Activated naive CD4-positive, alpha-beta T cell treated with anti-CD3 and anti-CD28 coated beads for 36 hours (primary cell): ENCODE results near the gene TBPL2. TPM values are rescaled to one million over a fixed set of nuclear protein-coding genes. Genes with fewer than 3 reads are reported as not detected.
"Not testable (repeated sequence)": the region's sequence is repeated elsewhere in the genome, so short reads cannot be mapped to it uniquely, and the experiment has no call there.

ENCODE experiments used
- CTCF ChIA-PET: fragments of 350-600 bp; sonication (Branson Sonifier 250); formaldehyde crosslinking; loops from one replicate; lab custom pipeline; 2021; ENCODE audit warnings: antibody characterized with exemption; lab: Charles Lee
- DNase-seq: peaks from one replicate; pipeline ENCODE4 v3.0.0-alpha.2; 2020
- H3K27ac Mint-ChIP-seq: one replicate; pipeline ENCODE4 v1.8.0; 2021; ENCODE audit warnings: mild to moderate bottlenecking, mixed read lengths
- H3K27me3 Mint-ChIP-seq: one replicate; pipeline ENCODE4 v1.8.0; 2021; ENCODE audit warnings: low read depth, mixed read lengths
- H3K36me3 Mint-ChIP-seq: one replicate; pipeline ENCODE4 v1.8.0; 2021; ENCODE audit warnings: low read depth, mixed read lengths
- H3K4me1 Mint-ChIP-seq: one replicate; pipeline ENCODE4 v1.8.0; 2021; ENCODE audit warnings: low read depth, mixed read lengths
- H3K4me3 Mint-ChIP-seq: one replicate; pipeline ENCODE4 v1.8.0; 2021; ENCODE audit warnings: mild to moderate bottlenecking, moderate library complexity, mixed read lengths
- H3K9me3 Mint-ChIP-seq: one replicate; pipeline ENCODE4 v1.8.0; 2021; ENCODE audit warnings: mixed read lengths
- intact Hi-C: fragments of 100-400 bp; cut with micrococcal nuclease; formaldehyde crosslinking; loops from one replicate; pipeline ENCODE4 v1.15.1; 2023
- total RNA-seq, 2 experiments: library from RNA; stranded (reverse); gene quantifications; one replicate each; pipeline ENCODE4 v1.2.3, GENCODE V29; 2021

The TBPL2 gene
- total RNA-seq, result not detected

GRCh38 chr14:55440385-55440784 is at the start of gene TBPL2:
Gene TBPL2, minus strand, starts transcription at chr14:55440616. Its CDS starts 167 bp downstream, at chr14:55440449.
- no peak for DNase-seq
- H3K9me3 Mint-ChIP-seq, result no peaks in the 10 kb centered on the region
- no peaks in the 10 kb centered on the region for H3K27me3 Mint-ChIP-seq
- no peak within 1 kb of the TSS for H3K27ac Mint-ChIP-seq
- CTCF ChIA-PET, result interaction anchor here (0.6 kb wide), 1 partner anchor 351 kb away, joined by 3 read pairs; no protein-coding TSS in a partner anchor
- H3K36me3 Mint-ChIP-seq, result no peaks in the 10 kb centered on the region
- H3K4me3 Mint-ChIP-seq, result no peak within 1 kb of the TSS
- H3K4me1 Mint-ChIP-seq, result peaks cover 2% of the 10 kb centered on the region
- intact Hi-C loops, result no loop called here

GRCh38 chr14:55488204-55488603 is 47.8 kb upstream of the TBPL2 start:
- no peaks in the 10 kb centered on the region for H3K27me3 Mint-ChIP-seq
- no peaks in the 10 kb centered on the region for H3K9me3 Mint-ChIP-seq
- CTCF ChIA-PET, result interaction anchor here (1.3 kb wide), 1 partner anchor 42 kb away, joined by 3 read pairs; no protein-coding TSS in a partner anchor
- H3K4me3 Mint-ChIP-seq, result no peak overlapping the region
- H3K36me3 Mint-ChIP-seq, result no peaks in the 10 kb centered on the region
- DNase-seq, result no peak
- intact Hi-C loops, result no loop called here
- H3K4me1 Mint-ChIP-seq, result no peaks in the 10 kb centered on the region
- H3K27ac Mint-ChIP-seq, result no peak overlapping the region

- no peak for DNase-seq
- no peak overlapping the region for H3K27ac Mint-ChIP-seq
- H3K9me3 Mint-ChIP-seq, result no peaks in the 10 kb centered on the region
- CTCF ChIA-PET, result no interaction called here
- intact Hi-C loops, result no loop called here
- H3K27me3 Mint-ChIP-seq, result no peaks in the 10 kb centered on the region
- H3K4me3 Mint-ChIP-seq, result no peak overlapping the region
- no peaks in the 10 kb centered on the region for H3K4me1 Mint-ChIP-seq
- no peaks in the 10 kb centered on the region for H3K36me3 Mint-ChIP-seq
These were observed 42.7 kb upstream of the TBPL2 start for GRCh38 chr14:55482936-55483605.

DNA sequence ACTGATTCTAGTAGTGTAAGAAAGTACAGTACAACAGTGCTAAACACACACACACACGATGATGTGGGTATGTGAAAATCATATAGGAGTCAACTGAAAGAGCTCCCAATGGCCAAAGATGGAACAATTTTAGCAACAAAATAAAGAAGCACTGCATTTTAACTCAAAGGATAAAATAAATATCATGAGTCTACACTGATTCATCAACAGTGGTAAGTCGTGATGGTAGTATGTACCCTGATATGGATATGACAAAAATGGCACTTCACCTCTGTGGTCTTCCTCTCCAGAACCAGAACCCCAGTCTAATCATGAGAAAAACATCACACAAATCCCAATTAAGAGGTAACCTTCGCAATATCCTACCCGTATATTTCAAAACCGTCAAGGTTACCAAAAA is 41.4 kb upstream of the TBPL2 start:
- intact Hi-C loops, result no loop called here
- H3K4me3 Mint-ChIP-seq, result no peak overlapping the region
- H3K27ac Mint-ChIP-seq, result no peak overlapping the region
- H3K9me3 Mint-ChIP-seq, result no peaks in the 10 kb centered on the region
- no peaks in the 10 kb centered on the region for H3K27me3 Mint-ChIP-seq
- DNase-seq, result no peak
- H3K4me1 Mint-ChIP-seq, result no peaks in the 10 kb centered on the region
- CTCF ChIA-PET, result interaction anchor here (1.0 kb wide), 1 partner anchor 12 kb away, joined by 3 read pairs; no protein-coding TSS in a partner anchor
- H3K36me3 Mint-ChIP-seq, result no peaks in the 10 kb centered on the region

DNA sequence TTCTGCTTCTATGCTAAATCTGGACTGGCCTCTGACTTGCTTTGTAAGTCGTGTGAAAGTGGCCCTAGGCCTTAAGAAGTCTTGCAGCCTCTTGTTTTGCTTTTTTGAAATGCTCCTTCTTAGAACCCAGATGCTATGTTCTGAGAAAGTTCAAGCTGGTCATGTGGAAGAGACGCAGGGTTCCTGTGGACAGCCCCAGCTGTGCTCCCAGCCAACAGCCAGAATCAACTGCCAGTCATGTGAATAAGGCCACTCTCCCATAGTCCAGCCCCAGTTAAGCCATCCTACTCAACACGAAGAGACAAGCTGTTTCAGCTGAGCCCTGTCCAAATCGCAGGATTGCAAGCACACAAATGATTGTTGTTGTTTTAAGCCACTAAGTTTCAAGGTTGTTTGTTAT is 37.3 kb upstream of the TBPL2 start:
- H3K4me1 Mint-ChIP-seq, result no peaks in the 10 kb centered on the region
- no peak overlapping the region for H3K4me3 Mint-ChIP-seq

DNA sequence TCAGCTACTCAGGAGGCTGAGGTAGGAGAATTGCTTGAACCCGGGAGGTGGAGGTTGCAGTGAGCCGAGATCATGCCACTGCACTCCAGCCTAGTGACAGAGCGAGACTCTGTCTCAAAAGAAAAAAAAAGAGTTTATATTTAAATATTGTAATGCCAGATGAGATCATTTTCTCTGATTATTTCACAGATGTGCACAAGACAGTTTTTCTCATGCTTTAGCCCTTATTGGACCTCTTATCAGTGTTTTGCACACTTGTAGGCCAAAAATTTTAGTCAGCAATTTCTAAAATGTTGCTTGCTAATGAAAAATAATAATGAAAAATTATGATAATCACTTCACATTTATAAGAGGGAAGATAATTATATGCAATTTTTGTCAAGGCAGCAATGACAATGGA is 36.0 kb upstream of the TBPL2 start:
- intact Hi-C loops, result not testable (repeated sequence)

More for the DNA sequence above, 37.3 kb upstream of the TBPL2 start:
- CTCF ChIA-PET, result no interaction called here
- Mint-ChIP-seq H3K27ac (no peak overlapping the region), H3K27me3 (no peaks in the 10 kb centered on the region), H3K9me3 (no peaks in the 10 kb centered on the region), H3K36me3 (no peaks in the 10 kb centered on the region)
- DNase-seq, result no peak
- intact Hi-C loops, result no loop called here

GRCh38 chr14:55473786-55474185 is 33.4 kb upstream of the TBPL2 start:
- CTCF ChIA-PET, result interaction anchor here (2.6 kb wide), 1 partner anchor 27 kb away, joined by 11 read pairs; no protein-coding TSS in a partner anchor
- H3K4me1 Mint-ChIP-seq, result no peaks in the 10 kb centered on the region
- H3K9me3 Mint-ChIP-seq, result no peaks in the 10 kb centered on the region
- H3K27ac Mint-ChIP-seq, result no peak overlapping the region
- no peak overlapping the region for H3K4me3 Mint-ChIP-seq
- no peaks in the 10 kb centered on the region for H3K36me3 Mint-ChIP-seq
- intact Hi-C loops, result no loop called here
- no peak for DNase-seq
- no peaks in the 10 kb centered on the region for H3K27me3 Mint-ChIP-seq

More for the DNA sequence above, 36.0 kb upstream of the TBPL2 start:
- H3K27ac Mint-ChIP-seq, CTCF ChIA-PET, H3K4me1 Mint-ChIP-seq, H3K9me3 Mint-ChIP-seq, DNase-seq, H3K4me3 Mint-ChIP-seq, H3K27me3 Mint-ChIP-seq, H3K36me3 Mint-ChIP-seq: not testable (repeated sequence)

GRCh38 chr14:55470025-55470424 is 29.6 kb upstream of the TBPL2 start:
- no peaks in the 10 kb centered on the region for H3K27me3 Mint-ChIP-seq
- DNase-seq, result no peak
- intact Hi-C loops, result no loop called here
- no peaks in the 10 kb centered on the region for H3K4me1 Mint-ChIP-seq
- no peak overlapping the region for H3K4me3 Mint-ChIP-seq
- CTCF ChIA-PET, result interaction anchor here (0.7 to 1.0 kb wide), 3 partner anchors 24 to 599 kb away, joined by 3 to 4 read pairs (median 3); no protein-coding TSS in a partner anchor
- no peaks in the 10 kb centered on the region for H3K9me3 Mint-ChIP-seq
- no peak overlapping the region for H3K27ac Mint-ChIP-seq
- no peaks in the 10 kb centered on the region for H3K36me3 Mint-ChIP-seq

GRCh38 chr14:55467307-55467706 is 26.9 kb upstream of the TBPL2 start:
- Mint-ChIP-seq H3K4me1 (no peaks in the 10 kb centered on the region), H3K36me3 (no peaks in the 10 kb centered on the region), H3K4me3 (no peak overlapping the region), H3K27me3 (no peaks in the 10 kb centered on the region), H3K27ac (no peak overlapping the region), H3K9me3 (no peaks in the 10 kb centered on the region)
- no peak for DNase-seq
- intact Hi-C loops, result no loop called here
- CTCF ChIA-PET, result interaction anchor here (0.5 to 1.8 kb wide), 3 partner anchors 12 to 36 kb away, joined by 3 to 8 read pairs (median 3); no protein-coding TSS in a partner anchor

- CTCF ChIA-PET, result interaction anchor here (1.3 kb wide), 1 partner anchor 12 kb away, joined by 4 read pairs; no protein-coding TSS in a partner anchor
- H3K9me3 Mint-ChIP-seq, result no peaks in the 10 kb centered on the region
- H3K36me3 Mint-ChIP-seq, result no peaks in the 10 kb centered on the region
- H3K4me3 Mint-ChIP-seq, result no peak overlapping the region
- H3K4me1 Mint-ChIP-seq, result peaks cover 8% of the 10 kb centered on the region
- intact Hi-C loops, result no loop called here
- no peak overlapping the region for H3K27ac Mint-ChIP-seq
- DNase-seq, result no peak
- H3K27me3 Mint-ChIP-seq, result no peaks in the 10 kb centered on the region
These were observed 18.5 kb upstream of the TBPL2 start for GRCh38 chr14:55458800-55459515.

DNA sequence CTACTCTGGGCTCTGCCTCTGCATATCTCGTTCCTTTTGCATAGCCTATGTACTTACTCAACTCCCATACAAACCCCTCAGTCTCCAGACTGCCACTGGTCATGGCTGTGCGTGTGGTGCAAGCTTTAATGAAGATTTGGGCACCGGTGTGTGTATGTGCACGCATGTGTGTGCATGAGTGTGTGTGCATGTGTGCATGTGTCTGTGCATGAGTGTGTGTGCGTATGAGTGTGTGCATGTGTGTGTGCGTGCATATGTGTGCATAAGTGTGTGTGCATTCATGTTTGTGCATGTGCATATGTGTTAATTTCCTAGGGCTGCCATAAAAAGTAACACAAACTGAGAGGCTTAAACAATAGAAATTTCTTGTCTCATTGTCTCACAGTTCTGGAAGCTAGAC is 17.1 kb upstream of the TBPL2 start:
- Mint-ChIP-seq H3K9me3 (no peaks in the 10 kb centered on the region), H3K27ac (no peak overlapping the region), H3K36me3 (no peaks in the 10 kb centered on the region), H3K4me3 (no peak overlapping the region), H3K27me3 (no peaks in the 10 kb centered on the region), H3K4me1 (peaks cover 8% of the 10 kb centered on the region)
- CTCF ChIA-PET, result interaction anchor here (0.7 kb wide), 1 partner anchor 103 kb away, joined by 4 read pairs; no protein-coding TSS in a partner anchor
- intact Hi-C loops, result no loop called here
- no peak for DNase-seq

GRCh38 chr14:55456411-55456810 is 16.0 kb upstream of the TBPL2 start:
- CTCF ChIA-PET, H3K36me3 Mint-ChIP-seq, H3K9me3 Mint-ChIP-seq, intact Hi-C loops, H3K27ac Mint-ChIP-seq, H3K27me3 Mint-ChIP-seq, H3K4me1 Mint-ChIP-seq, H3K4me3 Mint-ChIP-seq, DNase-seq: not testable (repeated sequence)
